ENCODE data around the gene ENTPD8. TPM values are rescaled to one million over a fixed set of nuclear protein-coding genes. Genes with fewer than 3 reads are reported as not detected.

ENTPD8 gene
- total RNA-seq, 1 donor from 2014 or later, result 0.21 TPM

GRCh38 chr9:137487454-137488326 is 46.5 kb upstream of the ENTPD8 start:
- H3K27me3 Mint-ChIP-seq (ENCODE audit: unreplicated experiment), result peaks cover 5% of the 10 kb centered on the region
- no peak for DNase-seq (ENCODE audit: low spot score)
- no peak overlapping the region for H3K27ac Mint-ChIP-seq (ENCODE audit: unreplicated experiment)
- TF ChIP-seq CTCF (IDR thresholded peaks at IDR 0.05; ENCODE audit: unreplicated experiment), result no peak
- H3K9me3 Mint-ChIP-seq (ENCODE audit: unreplicated experiment), result no peaks in the 10 kb centered on the region
- no peaks in the 10 kb centered on the region for H3K4me1 Mint-ChIP-seq (ENCODE audit: unreplicated experiment)
- H3K4me3 Mint-ChIP-seq (ENCODE audit: unreplicated experiment), result no peak overlapping the region
- H3K36me3 Mint-ChIP-seq (ENCODE audit: low read depth, unreplicated experiment), result peaks cover 5% of the 10 kb centered on the region

- H3K4me3 Mint-ChIP-seq (ENCODE audit: unreplicated experiment), result no peak overlapping the region
Observed at GRCh38 chr9:137486545-137487453, 45.6 kb upstream of the ENTPD8 start.

GRCh38 chr9:137486141-137486490 is 45.0 kb upstream of the ENTPD8 start:
- no peak overlapping the region for H3K4me3 Mint-ChIP-seq (ENCODE audit: unreplicated experiment)
- no peak overlapping the region for H3K27ac Mint-ChIP-seq (ENCODE audit: unreplicated experiment)
- H3K36me3 Mint-ChIP-seq (ENCODE audit: low read depth, unreplicated experiment), result peaks cover 2% of the 10 kb centered on the region
- no peak for DNase-seq (ENCODE audit: low spot score)
- peaks cover 3% of the 10 kb centered on the region for H3K27me3 Mint-ChIP-seq (ENCODE audit: unreplicated experiment)
- TF ChIP-seq CTCF (IDR thresholded peaks at IDR 0.05; ENCODE audit: unreplicated experiment), result no peak
- H3K4me1 Mint-ChIP-seq (ENCODE audit: unreplicated experiment), result no peaks in the 10 kb centered on the region
- no peaks in the 10 kb centered on the region for H3K9me3 Mint-ChIP-seq (ENCODE audit: unreplicated experiment)

More at GRCh38 chr9:137486545-137487453, 45.6 kb upstream of the ENTPD8 start:
- DNase-seq (ENCODE audit: low spot score), result no peak
- no peak overlapping the region for H3K27ac Mint-ChIP-seq (ENCODE audit: unreplicated experiment)
- H3K36me3 Mint-ChIP-seq (ENCODE audit: low read depth, unreplicated experiment), result peaks cover 5% of the 10 kb centered on the region
- peaks cover 5% of the 10 kb centered on the region for H3K27me3 Mint-ChIP-seq (ENCODE audit: unreplicated experiment)
- H3K9me3 Mint-ChIP-seq (ENCODE audit: unreplicated experiment), result no peaks in the 10 kb centered on the region
- TF ChIP-seq CTCF (IDR thresholded peaks at IDR 0.05; ENCODE audit: unreplicated experiment), result no peak
- no peaks in the 10 kb centered on the region for H3K4me1 Mint-ChIP-seq (ENCODE audit: unreplicated experiment)

- Mint-ChIP-seq H3K4me1 (ENCODE audit: unreplicated experiment) (no peaks in the 10 kb centered on the region), H3K4me3 (ENCODE audit: unreplicated experiment) (no peak overlapping the region), H3K9me3 (ENCODE audit: unreplicated experiment) (no peaks in the 10 kb centered on the region), H3K36me3 (ENCODE audit: low read depth, unreplicated experiment) (no peaks in the 10 kb centered on the region), H3K27ac (ENCODE audit: unreplicated experiment) (no peak overlapping the region), H3K27me3 (ENCODE audit: unreplicated experiment) (peaks cover 2% of the 10 kb centered on the region)
- no peak for DNase-seq (ENCODE audit: low spot score)
- no peak for TF ChIP-seq CTCF (IDR thresholded peaks at IDR 0.05; ENCODE audit: unreplicated experiment)
Observed at GRCh38 chr9:137485343-137486140, 44.4 kb upstream of the ENTPD8 start.
